Esophagus muscularis mucosa (tissue), 4 donors: ENCODE results near the gene SLC9C1.

Experiments
- CTCF ChIP-seq, 3 experiments: fragments of 200-600 bp in 2 of 3; fragments of 450-650 bp in 1 of 3; sonication (generic) in 2 of 3; IDR thresholded peaks; one replicate each; pipeline ENCODE4 v1.5.1; 2017 to 2019; ENCODE audit warnings: antibody characterized with exemption in 3 of 3, mild to moderate bottlenecking in 2 of 3, moderate library complexity in 1 of 3
- EP300 ChIP-seq: sonication (generic); formaldehyde crosslinking; IDR thresholded peaks from one replicate; pipeline ENCODE4 v1.6.1; 2017; ENCODE audit warnings: antibody characterized with exemption
- POLR2AphosphoS5 ChIP-seq, 2 donors: sonication (generic); formaldehyde crosslinking; IDR thresholded peaks; one replicate each; pipeline ENCODE4 v1.6.1; 2017; ENCODE audit warnings: antibody characterized with exemption in 2 of 2

DNA sequence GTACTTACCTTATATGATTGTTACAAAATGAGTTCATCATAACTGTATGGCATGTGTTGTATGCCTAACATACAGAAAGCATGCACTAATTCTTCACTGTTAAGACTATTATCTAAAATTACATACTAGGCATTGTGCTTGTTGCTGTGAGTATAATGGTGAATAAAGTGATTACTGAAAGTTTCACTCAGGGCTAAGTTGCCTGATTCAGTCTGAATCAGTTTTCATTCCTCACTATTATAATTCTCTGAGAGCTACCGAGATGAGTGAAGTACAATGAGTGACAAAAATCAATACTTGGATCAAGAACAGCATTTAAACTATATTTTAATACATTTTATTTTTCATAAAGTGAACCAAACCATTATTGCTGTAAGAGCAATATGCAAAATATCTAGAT lies 153.4 kb downstream of the SLC9C1 start:
- TF ChIP-seq CTCF (IDR thresholded peaks at IDR 0.05) (no peak), EP300 (no peak), POLR2AphosphoS5 (IDR thresholded peaks at IDR 0.05) (no peak)
